ENCODE measurements around the gene TMEM130. TPM values are rescaled to one million over a fixed set of nuclear protein-coding genes. Genes with fewer than 3 reads are reported as not detected.

Gene TMEM130
- total RNA-seq, 2 experiments from 2014 or later, result not detected

Other genes starting within 250 kb of the TMEM130 start
- 10 to 100 TPM; 44.5 to 46.5 TPM for gene TRRAP, start 8.5 kb upstream of the TMEM130 start, total RNA-seq

All from activated naive CD8-positive, alpha-beta T cell treated with anti-CD3 and anti-CD28 coated beads for 36 hours (primary cell).